ENCODE data around the gene CHEK2.

DNA sequence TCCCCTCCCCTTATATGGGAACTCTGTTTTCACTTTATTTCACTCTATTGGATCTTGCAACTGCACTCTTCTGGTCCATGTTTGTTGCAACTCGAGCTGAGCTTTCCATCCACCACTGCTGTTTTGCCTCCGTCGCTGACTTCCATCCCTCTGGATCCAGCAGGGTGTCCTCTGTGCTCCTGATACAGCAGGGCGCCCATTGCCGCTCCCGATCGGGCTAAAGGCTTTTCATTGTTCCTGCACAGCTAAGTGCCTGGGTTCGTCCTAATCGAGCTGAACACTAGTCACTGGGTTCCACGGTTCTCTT lies 19.8 kb upstream of the CHEK2 start:
- TF ChIP-seq NFRKB (IDR thresholded peaks at IDR 0.05): no peak
- no peak for TF ChIP-seq FOXM1 (IDR thresholded peaks at IDR 0.05; ENCODE audit: borderline replicate concordance)
- TF ChIP-seq, protein P1, sequence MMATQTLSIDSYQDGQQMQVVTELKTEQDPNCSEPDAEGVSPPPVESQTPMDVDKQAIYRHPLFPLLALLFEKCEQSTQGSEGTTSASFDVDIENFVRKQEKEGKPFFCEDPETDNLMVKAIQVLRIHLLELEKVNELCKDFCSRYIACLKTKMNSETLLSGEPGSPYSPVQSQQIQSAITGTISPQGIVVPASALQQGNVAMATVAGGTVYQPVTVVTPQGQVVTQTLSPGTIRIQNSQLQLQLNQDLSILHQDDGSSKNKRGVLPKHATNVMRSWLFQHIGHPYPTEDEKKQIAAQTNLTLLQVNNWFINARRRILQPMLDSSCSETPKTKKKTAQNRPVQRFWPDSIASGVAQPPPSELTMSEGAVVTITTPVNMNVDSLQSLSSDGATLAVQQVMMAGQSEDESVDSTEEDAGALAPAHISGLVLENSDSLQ (IDR thresholded peaks at IDR 0.05): no peak
- TF ChIP-seq SP1 (IDR thresholded peaks at IDR 0.05): no peak
